ENCODE measurements around the gene IFNAR1.

GRCh38 chr21:33300701-33301631, 23.8 kb upstream of the IFNAR1 start:
- no peak for TF ChIP-seq EZH2phosphoT487 (IDR thresholded peaks at IDR 0.05; ENCODE audit: borderline replicate concordance)
- no peak for TF ChIP-seq POLR2AphosphoS5 (IDR thresholded peaks at IDR 0.05; ENCODE audit: low read depth, low read length)
- no peak for TF ChIP-seq CTCF (IDR thresholded peaks at IDR 0.05 in 2 of 3, conservative IDR thresholded peaks at IDR 0.05 in 1 of 3; ENCODE audit: borderline replicate concordance in 1 of 3, insufficient read depth in 1 of 3, low read depth in 2 of 3, low read length in 2 of 3)
- no peak for TF ChIP-seq TCF7L2 (IDR thresholded peaks at IDR 0.05; ENCODE audit: borderline replicate concordance, extremely low read depth, insufficient read depth, insufficient read length)
- TF ChIP-seq EGR1 (IDR thresholded peaks at IDR 0.05; ENCODE audit: low read depth): no peak
- TF ChIP-seq POLR2A (IDR thresholded peaks at IDR 0.05; ENCODE audit: borderline replicate concordance, extremely low read depth, insufficient read depth, insufficient read length): no peak
- TF ChIP-seq JUND (IDR thresholded peaks at IDR 0.05): no peak
- no peak for TF ChIP-seq ZNF274 (IDR thresholded peaks at IDR 0.05; ENCODE audit: low read depth, low read length)
